ENCODE data around the gene GRK5.

DNA sequence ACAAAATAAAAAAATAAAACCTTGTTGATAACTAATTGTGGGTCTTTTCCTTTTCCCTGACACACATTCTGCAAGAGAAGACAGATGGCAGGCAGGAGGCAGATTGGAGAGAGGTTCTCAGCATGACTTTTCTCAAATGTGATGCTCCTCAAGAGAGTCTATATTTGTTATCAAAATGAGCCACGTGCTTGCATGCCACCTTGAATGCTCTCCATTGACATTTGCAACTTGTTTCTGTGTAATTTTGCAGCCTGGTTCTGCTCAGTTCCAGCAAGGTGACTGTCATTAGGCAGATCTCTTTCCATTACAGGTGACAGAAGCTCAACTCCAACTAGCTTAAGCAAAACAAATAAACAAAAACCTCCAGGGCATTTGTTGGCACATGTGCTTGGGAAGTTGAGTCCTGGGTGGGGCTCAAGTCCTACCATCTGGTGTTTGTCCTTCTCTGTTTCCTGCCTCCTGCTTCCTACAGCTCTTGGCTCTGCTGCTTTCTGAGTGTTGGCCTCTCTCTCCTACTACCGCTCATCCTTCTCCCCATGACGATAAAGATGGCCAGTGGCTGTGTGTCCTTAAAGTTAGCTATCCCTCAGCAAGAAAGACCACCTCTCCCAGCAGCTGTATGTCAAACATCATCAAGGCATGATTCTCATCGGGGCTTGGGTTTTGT, 56.7 kb downstream of the GRK5 start:
- TF ChIP-seq, protein P1, sequence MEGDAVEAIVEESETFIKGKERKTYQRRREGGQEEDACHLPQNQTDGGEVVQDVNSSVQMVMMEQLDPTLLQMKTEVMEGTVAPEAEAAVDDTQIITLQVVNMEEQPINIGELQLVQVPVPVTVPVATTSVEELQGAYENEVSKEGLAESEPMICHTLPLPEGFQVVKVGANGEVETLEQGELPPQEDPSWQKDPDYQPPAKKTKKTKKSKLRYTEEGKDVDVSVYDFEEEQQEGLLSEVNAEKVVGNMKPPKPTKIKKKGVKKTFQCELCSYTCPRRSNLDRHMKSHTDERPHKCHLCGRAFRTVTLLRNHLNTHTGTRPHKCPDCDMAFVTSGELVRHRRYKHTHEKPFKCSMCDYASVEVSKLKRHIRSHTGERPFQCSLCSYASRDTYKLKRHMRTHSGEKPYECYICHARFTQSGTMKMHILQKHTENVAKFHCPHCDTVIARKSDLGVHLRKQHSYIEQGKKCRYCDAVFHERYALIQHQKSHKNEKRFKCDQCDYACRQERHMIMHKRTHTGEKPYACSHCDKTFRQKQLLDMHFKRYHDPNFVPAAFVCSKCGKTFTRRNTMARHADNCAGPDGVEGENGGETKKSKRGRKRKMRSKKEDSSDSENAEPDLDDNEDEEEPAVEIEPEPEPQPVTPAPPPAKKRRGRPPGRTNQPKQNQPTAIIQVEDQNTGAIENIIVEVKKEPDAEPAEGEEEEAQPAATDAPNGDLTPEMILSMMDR (conservative IDR thresholded peaks at IDR 0.05; ENCODE audit: low read depth, low read length), result no peak
- no peak for TF ChIP-seq EZH2 (IDR thresholded peaks at IDR 0.05; ENCODE audit: borderline replicate concordance, low read depth, low read length, poor library complexity, severe bottlenecking)
